HEK293T (cell line): ENCODE data around the gene DNAH14.

Source experiments
- ELF4 ChIP-seq: fragments of 450-650 bp; IDR thresholded peaks from 2 replicates; pipeline ENCODE4 v1.6.1; 2017; ENCODE audit warnings: antibody characterized with exemption
- NFRKB ChIP-seq: fragments of 450-650 bp; IDR thresholded peaks from 2 replicates; pipeline ENCODE4 v1.6.1; 2016; ENCODE audit warnings: mild to moderate bottlenecking, moderate library complexity
- SP1 ChIP-seq: fragments of 450-650 bp; IDR thresholded peaks from 2 replicates; pipeline ENCODE4 v1.6.1; 2017
- SUZ12 ChIP-seq: fragments of 450-650 bp; IDR thresholded peaks from 2 replicates; pipeline ENCODE4 v1.6.1; 2016; ENCODE audit warnings: mild to moderate bottlenecking
- TARDBP ChIP-seq: fragments of 450-650 bp; IDR thresholded peaks from 2 replicates; pipeline ENCODE4 v1.6.1; 2016
- ZNF384 ChIP-seq: fragments of 450-650 bp; IDR thresholded peaks from 2 replicates; pipeline ENCODE4 v1.6.1; 2016

GRCh38 chr1:225424562-225425200 lies 495.2 kb downstream of the DNAH14 start:
- TF ChIP-seq TARDBP (no peak), ELF4 (no peak), NFRKB (no peak), SUZ12 (no peak), SP1 (no peak), ZNF384 (no peak)
